ENCODE data around the gene SF3B6. TPM values are rescaled to one million over a fixed set of nuclear protein-coding genes. Genes with fewer than 3 reads are reported as not detected.
A peak's percentile ranks its signal among the peaks of the same experiment; 100 is the strongest.

Gene SF3B6
- polyA plus RNA-seq, 3 donors: 67.6 to 172 (median 146) TPM

- Histone ChIP-seq H3K9me3 (replicated peaks in 1 of 2; ENCODE audit: control insufficient read depth in 1 of 2, insufficient read depth in 1 of 2, low read length in 2 of 2) (no peaks in the 10 kb centered on the region), H4K20me1 (ENCODE audit: insufficient read depth, low read length) (no peaks in the 10 kb centered on the region), H3K4me1 (ENCODE audit: control insufficient read depth in 1 of 2, insufficient read depth in 2 of 2, low read length in 2 of 2) (peaks cover 41 to 57% of the 10 kb centered on the region in 2 donors), H3K79me2 (ENCODE audit: insufficient read depth, low read length) (peaks cover 76% of the 10 kb centered on the region), H3K27me3 (ENCODE audit: control insufficient read depth in 2 of 2, insufficient read depth in 2 of 2, low read length in 2 of 2) (no peaks in the 10 kb centered on the region), H3K36me3 (replicated peaks in 1 of 2; ENCODE audit: control insufficient read depth in 1 of 2, insufficient read depth in 2 of 2, low read length in 2 of 2) (peaks cover 12 to 40% of the 10 kb centered on the region in 2 donors), H2AFZ (ENCODE audit: insufficient read depth, low read depth, low read length, poor library complexity, severe bottlenecking) (peak overlapping the region; percentile 91), H3K4me3 (replicated peaks in 1 of 3; ENCODE audit: low read depth in 2 of 3, low read length in 3 of 3) (peak overlapping the region; percentile 56 to 94 (median 86)), H3K27ac (ENCODE audit: low read depth in 1 of 2, low read length in 2 of 2) (peak overlapping the region; percentile 67 to 89), H3K4me2 (replicated peaks; ENCODE audit: extremely low read depth, low read length, poor library complexity, severe bottlenecking) (peak overlapping the region; percentile 95), H3K9ac (ENCODE audit: insufficient read depth, low read length, poor library complexity, severe bottlenecking) (peak overlapping the region; percentile 84)
- H3K9me3 Mint-ChIP-seq: peaks cover 0 to 3% (median 0%) of the 10 kb centered on the region in 7 donors
- peak overlapping the region; percentile 95 to 100 for H3K4me3 Mint-ChIP-seq
- H3K27ac Mint-ChIP-seq: peak overlapping the region in 6 of 7 donors; percentile 94 to 99 (median 98)
- H3K27me3 Mint-ChIP-seq (ENCODE audit: low read depth in 3 of 3): no peaks in the 10 kb centered on the region
- DNase-seq: no peak
- intact Hi-C loops (cut with micrococcal nuclease): no loop called here
- peaks cover 18 to 32% of the 10 kb centered on the region in 2 donors for H3K36me3 Mint-ChIP-seq
- WGBS (ENCODE audit: insufficient coverage): no CpG with 5 or more reads among the region's 2 CpGs
- TF ChIP-seq CTCF (IDR thresholded peaks at IDR 0.05): no peak
- H3K4me1 Mint-ChIP-seq: peaks cover 44% of the 10 kb centered on the region
Observed at GRCh38 chr2:24077879-24078278, 1.8 kb upstream of the SF3B6 start.

GRCh38 chr2:24077535-24077877, 1.4 kb upstream of the SF3B6 start:
- H3K79me2 ChIP-seq (ENCODE audit: insufficient read depth, low read length): peaks cover 76% of the 10 kb centered on the region
- TF ChIP-seq CTCF (IDR thresholded peaks at IDR 0.05): no peak
- DNase-seq: no peak
- H3K4me3 Mint-ChIP-seq: peak overlapping the region; percentile 95 to 100
- no peaks in the 10 kb centered on the region for H3K9me3 ChIP-seq (replicated peaks in 1 of 2; ENCODE audit: control insufficient read depth in 1 of 2, insufficient read depth in 1 of 2, low read length in 2 of 2)
- H3K27me3 ChIP-seq (ENCODE audit: control insufficient read depth in 2 of 2, insufficient read depth in 2 of 2, low read length in 2 of 2): no peaks in the 10 kb centered on the region
- no peaks in the 10 kb centered on the region for H3K27me3 Mint-ChIP-seq (ENCODE audit: low read depth in 3 of 3)
- peaks cover 0 to 3% (median 0%) of the 10 kb centered on the region in 7 donors for H3K9me3 Mint-ChIP-seq
- peaks cover 13 to 40% of the 10 kb centered on the region in 2 donors for H3K36me3 ChIP-seq (replicated peaks in 1 of 2; ENCODE audit: control insufficient read depth in 1 of 2, insufficient read depth in 2 of 2, low read length in 2 of 2)
- peak overlapping the region; percentile 95 for H3K4me2 ChIP-seq (replicated peaks; ENCODE audit: extremely low read depth, low read length, poor library complexity, severe bottlenecking)
- 5% methylated on average over 3 of the region's 9 CpGs for WGBS (ENCODE audit: insufficient coverage)
- H3K36me3 Mint-ChIP-seq: peaks cover 20 to 31% of the 10 kb centered on the region in 2 donors
- peak overlapping the region; percentile 91 for H2AFZ ChIP-seq (ENCODE audit: insufficient read depth, low read depth, low read length, poor library complexity, severe bottlenecking)
- intact Hi-C loops (cut with micrococcal nuclease): no loop called here
- peak overlapping the region; percentile 84 for H3K9ac ChIP-seq (ENCODE audit: insufficient read depth, low read length, poor library complexity, severe bottlenecking)
- no peaks in the 10 kb centered on the region for H4K20me1 ChIP-seq (ENCODE audit: insufficient read depth, low read length)
- H3K27ac Mint-ChIP-seq: peak overlapping the region; percentile 94 to 99 (median 98)
- peaks cover 38 to 53% of the 10 kb centered on the region in 2 donors for H3K4me1 ChIP-seq (ENCODE audit: control insufficient read depth in 1 of 2, insufficient read depth in 2 of 2, low read length in 2 of 2)
- H3K27ac ChIP-seq (ENCODE audit: low read depth in 1 of 2, low read length in 2 of 2): peak overlapping the region; percentile 67 to 89
- H3K4me1 Mint-ChIP-seq: peaks cover 40% of the 10 kb centered on the region
- H3K4me3 ChIP-seq (replicated peaks in 1 of 3; ENCODE audit: low read depth in 2 of 3, low read length in 3 of 3): peak overlapping the region; percentile 56 to 94 (median 86)
